Measurements from ENCODE around the gene SH3BP4.

DNA sequence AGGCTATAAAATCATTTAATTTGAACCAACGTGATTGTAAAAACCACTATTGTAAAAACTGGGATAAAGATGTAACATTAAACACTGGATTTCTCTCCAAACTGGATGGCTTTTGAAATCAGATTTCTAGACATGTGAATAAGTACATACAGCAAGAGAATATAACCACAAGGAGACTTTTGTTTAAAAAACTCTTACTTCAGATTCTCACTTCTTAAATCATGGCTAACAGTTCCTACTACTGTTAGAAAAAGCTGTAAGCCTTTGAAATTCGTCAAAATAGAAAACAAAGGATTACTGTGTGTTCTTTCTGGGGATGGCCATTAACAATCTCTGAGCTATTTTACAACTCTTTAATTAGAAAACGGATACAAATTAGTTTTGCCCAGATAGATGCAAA lies 39.4 kb upstream of the SH3BP4 start:
- TF ChIP-seq EP300 (IDR thresholded peaks at IDR 0.05), result no peak
- TF ChIP-seq, protein P1, sequence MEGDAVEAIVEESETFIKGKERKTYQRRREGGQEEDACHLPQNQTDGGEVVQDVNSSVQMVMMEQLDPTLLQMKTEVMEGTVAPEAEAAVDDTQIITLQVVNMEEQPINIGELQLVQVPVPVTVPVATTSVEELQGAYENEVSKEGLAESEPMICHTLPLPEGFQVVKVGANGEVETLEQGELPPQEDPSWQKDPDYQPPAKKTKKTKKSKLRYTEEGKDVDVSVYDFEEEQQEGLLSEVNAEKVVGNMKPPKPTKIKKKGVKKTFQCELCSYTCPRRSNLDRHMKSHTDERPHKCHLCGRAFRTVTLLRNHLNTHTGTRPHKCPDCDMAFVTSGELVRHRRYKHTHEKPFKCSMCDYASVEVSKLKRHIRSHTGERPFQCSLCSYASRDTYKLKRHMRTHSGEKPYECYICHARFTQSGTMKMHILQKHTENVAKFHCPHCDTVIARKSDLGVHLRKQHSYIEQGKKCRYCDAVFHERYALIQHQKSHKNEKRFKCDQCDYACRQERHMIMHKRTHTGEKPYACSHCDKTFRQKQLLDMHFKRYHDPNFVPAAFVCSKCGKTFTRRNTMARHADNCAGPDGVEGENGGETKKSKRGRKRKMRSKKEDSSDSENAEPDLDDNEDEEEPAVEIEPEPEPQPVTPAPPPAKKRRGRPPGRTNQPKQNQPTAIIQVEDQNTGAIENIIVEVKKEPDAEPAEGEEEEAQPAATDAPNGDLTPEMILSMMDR (IDR thresholded peaks at IDR 0.05), result no peak
- no peak for TF ChIP-seq POLR2A (IDR thresholded peaks at IDR 0.05)
- TF ChIP-seq POLR2AphosphoS5 (IDR thresholded peaks at IDR 0.05), result no peak

All from gastroesophageal sphincter (tissue), 3 donors.